NCI-H1436 (cell line): ENCODE results near the gene CA9.

Experiments
- DNase-seq: peaks from one replicate; lab custom pipeline; 2025; lab: John Stamatoyannopoulos, UW

CA9 gene

GRCh38 chr9:35675732-35676392, 2.1 kb downstream of the CA9 start:
- no peak for DNase-seq

- DNase-seq = no peak
These were observed 5.4 kb downstream of the CA9 start for GRCh38 chr9:35679091-35679490.

GRCh38 chr9:35679766-35680330, 6.1 kb downstream of the CA9 start:
- DNase-seq = no peak

GRCh38 chr9:35680331-35681105, 6.8 kb downstream of the CA9 start:
- DNase-seq = no peak

GRCh38 chr9:35681341-35682002, 7.7 kb downstream of the CA9 start:
- DNase-seq = no peak

- no peak for DNase-seq
These were observed 8.3 kb downstream of the CA9 start for GRCh38 chr9:35682051-35682450.

- DNase-seq = no peak
These were observed 9.0 kb downstream of the CA9 start for GRCh38 chr9:35682520-35683315.

GRCh38 chr9:35683323-35683722, 9.6 kb downstream of the CA9 start:
- DNase-seq = no peak

GRCh38 chr9:35684921-35685320, 11.2 kb downstream of the CA9 start:
- DNase-seq = no peak

GRCh38 chr9:35685506-35685905, 11.8 kb downstream of the CA9 start:
- no peak for DNase-seq

- DNase-seq = no peak
These were observed 12.8 kb downstream of the CA9 start for GRCh38 chr9:35686222-35687203.

- no peak for DNase-seq
These were observed 13.6 kb downstream of the CA9 start for GRCh38 chr9:35687306-35687705.

- no peak for DNase-seq
These were observed 14.3 kb downstream of the CA9 start for GRCh38 chr9:35687972-35688557.

- no peak for DNase-seq
These were observed 15.1 kb downstream of the CA9 start for GRCh38 chr9:35688558-35689541.

GRCh38 chr9:35689542-35690293, 16.0 kb downstream of the CA9 start, which contains the start of gene TPM2:
Gene TPM2 (minus strand): TSS chr9:35689925. CDS start chr9:35689817, 108 bp downstream.
- DNase-seq = no peak

GRCh38 chr9:35690294-35690613, 16.5 kb downstream of the CA9 start:
- DNase-seq = no peak

- DNase-seq = no peak
These were observed 17.0 kb downstream of the CA9 start for GRCh38 chr9:35690614-35691333.

- no peak for DNase-seq
These were observed 17.6 kb downstream of the CA9 start for GRCh38 chr9:35691334-35691650.
